Stimulated activated CD8-positive, alpha-beta memory T cell treated with anti-CD3 and anti-CD28 coated beads, Interleukin-4, amount 100 ng/mL, for 48 hours (primary cell): ENCODE data around the gene SAMD10.
"Not testable (repeated sequence)": the region's sequence is repeated elsewhere in the genome, so short reads cannot be mapped to it uniquely, and the experiment has no call there.

Experiments
- DNase-seq: peaks from one replicate; pipeline ENCODE4 v3.0.0-alpha.2; 2020

SAMD10 gene

DNA sequence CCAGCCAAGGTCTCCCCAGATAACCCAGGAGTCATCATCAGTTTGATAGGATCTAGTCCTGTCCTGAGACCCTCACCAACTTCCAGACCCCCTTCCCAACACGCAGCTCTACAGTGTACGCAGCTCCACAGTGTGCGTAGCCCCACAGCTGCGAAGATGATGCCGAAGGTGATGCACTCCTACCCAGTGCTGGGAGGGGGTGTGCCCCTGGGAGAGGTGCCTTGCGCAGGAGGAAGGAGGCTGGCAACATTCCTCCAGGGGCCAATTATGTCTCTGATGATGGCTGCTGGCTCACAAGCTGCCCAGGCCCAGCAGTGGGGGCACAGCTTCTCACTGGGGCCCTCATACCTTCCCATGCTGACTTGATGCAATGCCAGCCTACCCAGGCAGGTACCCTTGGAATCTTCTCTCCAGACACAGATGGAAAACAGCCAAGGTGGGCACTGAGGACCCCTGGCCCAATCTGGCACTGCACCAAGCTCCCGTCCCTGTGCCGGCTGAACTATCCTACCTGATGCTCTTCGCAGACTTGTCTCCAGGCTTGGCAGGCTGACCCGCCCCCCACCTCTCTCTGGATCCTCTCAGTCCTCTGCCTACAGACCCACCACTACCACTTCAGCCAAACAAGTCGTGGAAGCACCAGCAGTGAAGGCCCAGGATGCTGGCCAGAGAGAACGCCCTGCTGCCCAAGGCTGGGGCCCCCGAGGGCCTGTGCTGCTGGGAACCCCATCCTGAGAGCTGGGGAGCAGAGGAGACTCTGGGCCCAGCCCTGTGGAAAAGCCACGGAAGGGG lies 11.1 kb downstream of the SAMD10 start:
- DNase-seq = no peak

DNA sequence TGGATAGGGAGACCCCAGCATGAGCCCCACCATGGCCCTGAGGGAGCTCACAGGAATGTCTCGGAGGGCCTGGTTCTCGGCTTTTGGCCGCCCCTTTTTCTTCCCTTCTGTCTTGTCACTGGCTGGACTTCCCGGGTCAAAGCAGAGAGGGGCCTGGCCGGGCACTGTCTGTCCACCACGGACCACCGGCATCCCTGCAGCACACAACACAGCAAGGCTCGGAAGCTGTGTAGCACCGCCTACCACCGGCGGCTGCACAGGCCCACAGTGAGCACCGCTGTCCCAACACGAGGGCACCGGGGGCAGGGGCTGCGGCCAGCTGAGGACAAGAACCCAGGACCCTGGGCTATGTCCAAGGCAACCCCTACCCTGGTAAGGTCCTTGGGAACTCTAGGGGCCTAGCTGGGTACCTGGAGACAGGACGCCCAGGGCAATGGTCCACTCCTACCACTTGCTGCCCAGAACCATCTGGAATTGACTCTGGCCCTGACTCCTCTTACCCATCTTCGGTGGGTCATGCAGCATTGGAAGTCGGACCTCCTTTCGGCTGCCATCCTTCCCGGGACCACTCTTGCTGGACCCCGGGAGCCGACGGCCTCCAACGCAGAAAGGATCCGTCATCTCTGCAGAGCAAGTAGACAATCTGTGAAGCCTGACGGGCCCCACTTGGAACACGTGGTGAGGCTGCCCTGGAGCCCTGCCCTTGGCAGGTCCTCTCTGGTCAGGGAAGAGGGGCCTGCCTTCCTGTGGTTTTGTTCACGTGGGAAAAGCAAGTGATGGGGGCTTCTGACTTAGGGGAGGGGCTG lies 11.9 kb downstream of the SAMD10 start:
- no peak for DNase-seq

DNA sequence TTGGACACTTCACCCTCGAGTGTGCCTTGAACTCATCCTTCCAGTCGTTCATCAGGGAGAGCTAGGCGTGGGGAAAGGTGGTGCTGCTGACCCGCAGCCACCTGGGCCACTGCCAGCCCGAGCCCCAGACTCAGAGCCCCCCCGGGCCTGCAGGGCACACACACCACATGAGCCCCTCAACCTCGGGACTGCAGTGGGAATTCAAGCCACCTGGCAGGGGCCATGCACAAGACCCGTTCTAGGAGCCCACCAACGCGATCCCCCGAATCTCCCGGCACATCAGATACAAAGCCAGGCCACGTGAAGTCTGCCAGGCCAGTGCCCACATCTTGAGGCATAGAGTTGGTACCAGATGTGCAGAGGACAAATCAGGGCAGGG lies 12.5 kb downstream of the SAMD10 start:
- no peak for DNase-seq

DNA sequence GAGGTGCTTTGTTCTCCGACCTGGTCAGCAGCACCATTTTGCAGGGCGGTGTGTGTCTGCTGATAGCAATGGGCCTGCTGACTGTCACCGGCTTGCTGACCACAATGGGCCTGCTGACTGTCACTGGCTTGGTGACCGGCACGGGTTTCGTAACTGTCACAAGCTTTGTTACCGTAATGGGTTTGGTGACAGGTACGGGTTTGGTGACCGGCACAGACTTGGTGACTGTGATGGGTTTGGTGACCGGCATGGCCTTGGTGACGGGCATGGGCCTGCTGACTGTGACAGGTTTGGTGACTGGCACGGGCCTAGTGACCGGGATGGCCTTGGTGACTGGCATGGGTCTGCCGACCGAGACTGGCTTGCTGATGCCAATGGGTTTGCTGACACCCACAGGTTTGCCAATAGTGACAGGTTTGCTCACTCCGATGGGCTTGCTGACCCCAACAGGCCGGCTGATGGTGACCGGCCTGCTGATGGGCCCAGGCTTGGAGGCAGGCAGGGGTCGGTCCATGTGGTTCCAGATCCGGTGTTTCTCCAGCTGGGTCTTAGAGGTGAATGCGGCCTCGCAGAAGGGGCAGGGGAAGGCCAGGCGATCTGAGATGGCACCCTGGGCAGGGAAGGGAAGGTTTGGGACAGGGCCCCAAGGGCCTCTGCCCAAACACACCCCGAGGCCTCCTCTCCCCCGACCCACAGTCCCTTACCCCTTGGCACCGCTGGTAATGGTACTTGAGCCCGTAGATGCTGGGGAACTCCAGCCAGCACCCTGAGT lies 13.1 kb downstream of the SAMD10 start:
- no peak for DNase-seq

DNA sequence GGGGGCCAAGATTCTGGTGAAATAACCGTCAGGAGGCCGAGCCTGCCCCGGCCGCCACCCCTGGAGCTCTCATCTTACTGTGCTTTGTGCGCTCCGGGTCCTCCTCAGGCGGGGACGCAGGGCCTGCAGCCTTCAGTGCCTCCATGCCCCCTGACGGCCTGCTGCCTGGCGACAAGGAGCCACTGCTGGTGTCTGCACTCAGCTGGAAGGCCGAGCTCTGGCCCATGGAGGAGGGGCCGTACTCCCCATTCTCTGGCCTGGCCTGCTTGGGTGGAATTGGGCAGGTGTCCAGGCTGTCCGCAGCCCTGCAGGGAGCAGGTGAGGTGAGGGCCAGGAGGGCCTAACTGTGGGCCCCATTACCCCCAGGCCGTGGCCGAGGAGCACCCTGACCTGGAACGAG lies 15.0 kb downstream of the SAMD10 start:
- no peak for DNase-seq

DNA sequence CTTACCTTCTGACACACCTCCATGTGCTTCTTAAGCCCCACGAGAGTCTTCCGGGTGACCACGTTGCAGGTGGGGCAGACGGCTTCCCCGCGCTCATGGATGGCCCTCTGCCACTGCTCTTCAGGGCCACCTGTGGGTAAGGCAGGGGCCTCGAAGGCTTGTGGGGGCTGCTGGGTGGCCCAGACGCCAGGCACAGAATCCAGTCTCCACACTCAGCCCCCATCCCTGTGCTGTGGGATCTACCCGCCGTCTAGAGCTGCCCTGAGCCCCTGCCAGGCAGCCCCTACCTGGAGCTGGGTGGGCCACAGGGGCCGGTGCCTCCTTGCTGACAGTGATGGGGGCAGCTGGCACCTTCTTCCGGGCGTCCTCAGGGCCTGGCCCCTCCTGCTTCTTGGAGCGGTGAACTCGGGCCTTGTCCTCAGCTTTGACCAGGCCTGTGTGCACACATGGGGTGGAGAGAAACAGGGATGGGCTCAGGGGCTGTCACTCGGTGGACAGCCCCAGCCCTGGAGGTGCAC lies 15.6 kb downstream of the SAMD10 start:
- DNase-seq = no peak

DNA sequence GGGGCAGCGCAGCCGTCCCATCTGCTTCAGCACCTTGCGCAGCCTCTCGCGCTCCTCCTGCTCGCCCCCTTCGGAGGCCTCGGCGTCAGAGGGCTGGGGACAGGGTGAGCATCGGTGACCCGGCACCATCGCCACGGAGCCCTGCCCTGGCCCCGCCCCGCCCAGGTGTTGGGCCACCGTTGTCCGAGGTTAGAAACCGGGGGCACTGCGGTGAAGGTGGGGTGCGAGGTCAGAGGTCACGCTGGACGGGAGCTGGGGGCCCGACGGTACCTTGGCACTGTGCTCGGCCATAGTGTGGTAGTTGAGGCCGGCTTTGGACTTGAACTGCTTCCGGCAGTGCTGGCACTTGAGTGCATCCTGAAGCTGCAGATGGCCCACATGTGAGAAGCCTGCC lies 16.1 kb downstream of the SAMD10 start:
- DNase-seq = no peak

DNA sequence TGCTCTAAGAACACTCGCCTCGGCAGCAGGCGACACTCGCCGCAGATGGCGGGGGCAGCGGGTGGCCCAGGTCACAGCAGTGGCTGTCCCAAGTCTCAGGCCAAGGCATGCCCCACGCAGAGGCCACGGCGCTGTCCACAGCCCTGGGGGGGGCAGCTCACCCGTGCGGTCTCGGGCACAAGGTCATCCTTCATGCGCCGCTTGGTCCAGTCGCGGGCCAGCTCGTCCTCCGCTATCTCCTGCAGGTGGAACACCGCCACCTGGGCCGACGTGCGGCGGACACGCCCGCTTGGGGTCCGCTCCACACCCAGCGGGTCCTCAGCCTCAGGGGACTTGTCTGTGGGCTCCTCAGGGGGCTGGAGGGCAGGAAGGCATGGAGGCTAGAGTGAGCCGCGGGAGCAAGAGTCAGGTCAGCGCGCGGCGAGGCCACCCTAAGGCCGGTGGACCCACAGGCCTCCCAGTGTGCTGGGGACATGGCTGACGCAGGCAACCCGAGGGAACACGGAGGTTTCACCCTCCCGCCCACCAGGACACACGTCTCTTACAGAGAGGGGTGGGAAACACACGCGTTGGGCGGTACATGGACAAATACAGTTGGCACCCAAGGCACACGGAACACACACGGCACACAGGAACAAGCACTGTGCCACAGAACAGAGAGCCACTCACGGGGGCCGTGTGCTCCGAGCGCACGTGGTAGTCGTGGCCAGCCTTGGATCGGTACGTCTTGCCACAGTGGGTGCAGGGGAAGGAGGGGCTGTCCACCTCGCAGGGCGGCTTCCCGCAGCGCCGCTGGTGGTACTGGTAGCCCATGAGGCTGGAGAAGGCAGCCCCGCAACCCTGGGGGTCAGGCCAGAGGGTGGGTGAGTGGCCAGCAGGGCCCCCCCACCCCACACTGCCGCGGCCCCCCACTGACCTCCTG lies 16.8 kb downstream of the SAMD10 start:
- DNase-seq = no peak

DNA sequence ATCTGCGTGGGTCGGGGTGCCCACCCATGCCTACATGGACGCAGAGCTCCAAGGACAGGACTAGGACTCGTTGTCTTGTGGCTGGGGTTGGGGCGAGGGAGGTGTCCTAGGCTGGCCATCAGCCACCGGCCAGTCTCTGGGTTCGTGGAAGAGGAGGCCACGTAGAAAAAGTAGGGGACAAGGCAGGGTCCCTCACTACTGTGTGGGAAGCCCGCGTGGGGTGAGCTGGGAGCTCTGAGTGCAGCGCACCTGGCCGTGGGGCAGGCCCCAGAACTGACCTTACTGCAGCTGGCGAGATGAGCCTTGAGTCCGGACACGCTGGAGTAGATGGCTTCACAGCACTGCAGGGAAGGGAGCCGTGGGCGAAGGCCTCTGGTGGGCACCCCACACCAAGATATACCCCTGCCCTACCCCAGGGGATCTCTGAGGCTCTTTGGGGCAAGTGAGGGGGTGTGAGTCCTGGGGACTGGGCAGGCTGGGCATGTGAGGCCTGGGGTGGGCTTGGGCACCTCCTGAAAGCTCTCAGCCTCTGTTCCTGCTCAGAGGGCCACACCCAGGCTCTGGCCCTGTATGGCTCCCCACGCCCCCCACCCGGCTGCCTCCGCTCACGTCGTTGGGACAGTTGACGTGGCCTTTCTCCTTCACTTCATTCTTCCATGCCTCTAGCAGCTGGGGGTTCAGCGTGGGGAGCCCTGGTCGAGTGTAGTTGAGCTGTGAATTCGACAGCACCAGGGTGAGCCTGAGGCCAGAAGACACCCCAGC lies 17.6 kb downstream of the SAMD10 start:
- DNase-seq = no peak

DNA sequence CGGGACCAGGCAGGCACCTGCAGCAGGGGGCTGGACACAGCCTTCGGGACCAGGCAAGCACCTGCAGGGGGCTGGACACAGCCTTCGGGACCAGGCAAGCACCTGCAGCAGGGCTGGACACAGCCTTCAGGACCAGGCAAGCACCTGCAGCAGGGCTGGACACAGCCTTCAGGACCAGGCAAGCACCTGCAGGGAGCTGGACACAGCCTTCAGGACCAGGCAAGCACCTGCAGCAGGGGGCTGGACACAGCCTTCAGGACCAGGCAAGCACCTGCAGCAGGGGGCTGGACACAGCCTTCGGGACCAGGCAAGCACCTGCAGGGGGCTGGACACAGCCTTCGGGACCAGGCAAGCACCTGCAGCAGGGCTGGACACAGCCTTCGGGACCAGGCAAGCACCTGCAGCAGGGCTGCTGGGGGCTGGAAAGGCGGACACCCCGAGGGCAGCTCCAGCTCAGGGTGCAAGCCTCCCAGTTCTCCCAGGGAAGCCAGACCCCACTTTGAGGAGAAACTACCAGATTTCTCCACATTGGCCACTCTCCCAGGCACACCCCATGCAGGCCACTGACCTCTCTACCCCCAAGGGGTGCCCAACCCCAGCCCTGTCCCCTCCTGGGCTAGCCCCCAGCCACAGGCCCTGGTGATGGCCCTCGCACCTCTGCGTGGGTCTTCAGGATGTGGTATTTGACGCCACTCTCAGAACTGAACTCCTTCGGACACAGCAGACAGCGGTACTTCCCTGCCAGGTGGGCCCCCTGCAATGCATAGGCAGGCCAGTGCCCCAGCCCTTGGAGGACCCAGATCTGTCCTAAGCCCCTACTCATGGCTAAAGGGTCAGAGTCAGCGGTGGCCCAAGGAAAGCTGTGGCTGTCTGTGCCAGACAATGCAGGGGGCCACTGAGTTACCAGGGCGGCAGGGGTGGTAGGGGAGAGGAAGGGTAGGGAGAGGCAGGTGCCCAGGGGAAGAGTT lies 18.5 kb downstream of the SAMD10 start:
- not testable (repeated sequence) for DNase-seq

DNA sequence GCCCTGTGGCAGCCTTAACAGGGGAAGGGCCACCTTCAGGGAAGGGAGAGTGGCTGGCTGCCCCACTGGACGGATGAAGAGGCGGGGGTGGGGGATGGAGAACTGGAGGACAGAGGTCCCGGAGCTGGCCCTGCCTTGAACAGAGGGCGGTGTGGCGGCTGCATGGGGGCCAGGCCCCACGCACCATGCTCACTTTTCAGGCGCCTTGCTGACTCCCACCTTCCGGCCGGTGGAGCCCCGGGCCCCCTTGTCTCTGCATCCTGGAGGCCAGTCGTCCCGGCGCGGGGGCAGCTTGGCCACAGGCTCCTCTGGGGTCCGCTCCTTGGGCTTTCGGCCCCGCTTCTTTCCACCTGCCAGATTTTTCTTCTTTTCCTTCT lies 19.8 kb downstream of the SAMD10 start:
- no peak for DNase-seq

DNA sequence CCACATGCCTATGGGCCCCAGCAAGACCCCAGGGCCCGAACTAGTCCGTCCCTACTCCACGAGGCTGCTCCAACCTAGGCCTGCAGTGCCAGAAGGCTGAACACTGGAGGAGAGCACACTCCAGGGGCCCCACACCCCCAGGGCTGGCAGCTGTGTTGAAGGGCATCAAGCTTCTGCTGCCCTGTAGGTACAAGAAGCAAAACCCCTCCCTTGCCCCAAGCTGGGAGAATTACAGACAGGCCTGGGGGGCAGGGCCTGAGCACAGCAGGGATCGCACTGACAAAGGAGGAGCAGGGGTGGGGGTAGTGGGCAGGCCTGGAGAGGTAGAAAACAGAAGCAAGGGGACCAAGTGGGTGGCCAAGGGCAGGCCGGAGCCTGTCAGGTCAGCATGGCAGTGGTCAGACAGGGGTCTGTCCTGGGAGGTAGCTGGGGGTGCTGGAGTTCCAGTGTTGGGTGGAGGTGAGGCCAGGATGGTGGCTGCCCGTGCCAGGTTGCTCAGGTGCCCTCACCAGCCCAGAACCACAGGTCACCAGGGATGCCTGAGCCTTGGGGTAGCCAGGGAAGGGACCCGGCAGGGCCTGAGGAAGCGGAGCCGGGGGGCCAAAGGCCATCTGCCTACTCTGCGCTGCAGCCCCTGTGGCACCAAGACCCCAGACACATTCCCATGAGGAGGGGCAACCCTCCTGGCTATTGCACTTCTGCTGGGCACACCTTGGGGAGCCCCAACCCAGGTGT lies 20.3 kb downstream of the SAMD10 start:
- DNase-seq = no peak

DNA sequence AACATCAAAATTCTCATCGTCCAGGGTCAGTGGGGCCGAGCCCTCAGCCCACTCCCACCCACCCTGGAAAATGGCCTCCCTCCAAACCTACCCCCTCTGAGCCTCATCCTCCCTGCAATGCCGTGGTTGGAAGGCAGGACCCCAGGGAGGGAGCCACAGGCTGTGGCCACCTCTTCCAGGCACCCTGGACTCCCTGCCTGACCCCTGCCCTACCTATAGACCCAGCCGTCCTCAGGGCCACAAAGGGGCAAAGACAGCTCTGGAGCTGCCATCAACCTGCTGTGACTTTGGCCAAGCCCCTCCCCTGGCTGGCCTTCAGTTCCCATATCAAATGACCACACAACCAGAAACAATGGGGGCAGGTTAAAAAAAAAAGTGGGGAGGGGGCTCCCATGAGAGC lies 21.0 kb downstream of the SAMD10 start:
- no peak for DNase-seq

DNA sequence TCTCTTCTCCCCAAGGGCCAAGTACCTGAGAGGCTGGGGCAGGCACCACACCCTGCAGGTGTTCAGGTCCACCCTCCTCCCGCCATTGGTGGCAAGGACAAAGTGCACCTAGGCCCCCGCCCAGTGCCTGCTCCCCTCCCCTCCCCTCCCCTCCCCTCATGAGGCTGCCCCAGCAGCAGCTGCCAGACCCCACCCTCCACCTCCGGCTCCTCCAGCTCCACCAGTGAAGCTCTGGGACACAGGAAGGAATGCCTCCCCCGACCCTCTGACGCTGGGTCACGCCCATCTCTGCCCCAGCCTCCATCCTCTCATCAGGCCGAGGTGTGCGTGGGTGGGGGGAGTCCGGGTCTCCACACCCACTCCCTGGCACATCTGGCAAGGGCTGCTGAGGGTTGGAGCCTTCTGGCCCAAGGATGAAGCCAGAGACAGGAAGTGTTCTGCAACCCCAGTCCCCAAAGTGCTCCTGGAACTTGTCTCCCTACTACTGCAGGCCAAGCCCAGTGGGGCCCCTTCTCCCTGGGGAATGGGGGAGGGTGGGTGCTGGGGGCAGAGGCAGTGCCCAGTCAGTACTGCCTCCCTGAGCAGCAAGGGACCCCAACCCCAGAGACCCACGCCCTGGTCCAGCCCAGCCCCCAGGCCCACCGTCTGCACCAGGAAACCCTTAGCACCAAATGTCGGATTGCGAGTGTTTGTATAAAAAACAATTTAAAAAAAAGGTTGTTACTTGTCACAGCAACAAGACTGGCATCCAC lies 21.6 kb downstream of the SAMD10 start:
- peak; percentile 66 for DNase-seq

DNA sequence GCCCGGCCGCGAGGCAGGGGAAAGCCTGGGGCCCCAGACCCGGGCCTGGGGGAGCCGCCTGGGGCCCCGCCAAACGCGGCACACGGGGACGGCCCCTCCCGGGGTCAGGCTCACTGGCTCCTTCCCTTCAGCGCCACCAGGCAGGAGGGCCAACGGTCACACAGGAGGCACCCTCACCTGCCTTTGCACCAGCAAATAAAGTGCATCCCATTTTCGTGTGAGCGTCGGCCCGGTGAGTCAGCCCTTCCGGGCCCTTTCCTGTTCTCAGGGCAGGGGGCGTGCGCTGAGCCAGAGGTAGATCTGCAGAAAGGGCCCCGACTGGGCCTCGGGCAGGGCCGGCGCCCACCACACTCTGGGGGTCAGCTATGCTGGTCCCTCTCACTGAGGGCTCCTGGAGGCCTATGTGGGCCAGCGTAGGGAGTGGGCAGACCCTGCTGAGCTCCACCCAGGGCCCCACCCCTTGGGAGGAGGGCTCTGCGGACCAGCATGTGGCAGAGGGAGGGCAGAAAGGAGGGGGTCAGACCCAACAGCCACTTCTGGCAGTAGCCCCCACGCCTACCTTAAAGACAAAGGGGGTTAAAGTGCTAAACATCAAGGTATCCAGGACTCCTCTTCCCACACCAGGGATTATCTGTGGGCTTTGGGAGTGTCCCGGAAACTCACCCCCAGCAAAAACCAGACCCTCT lies 22.3 kb downstream of the SAMD10 start:
- peak; percentile 80 for DNase-seq

DNA sequence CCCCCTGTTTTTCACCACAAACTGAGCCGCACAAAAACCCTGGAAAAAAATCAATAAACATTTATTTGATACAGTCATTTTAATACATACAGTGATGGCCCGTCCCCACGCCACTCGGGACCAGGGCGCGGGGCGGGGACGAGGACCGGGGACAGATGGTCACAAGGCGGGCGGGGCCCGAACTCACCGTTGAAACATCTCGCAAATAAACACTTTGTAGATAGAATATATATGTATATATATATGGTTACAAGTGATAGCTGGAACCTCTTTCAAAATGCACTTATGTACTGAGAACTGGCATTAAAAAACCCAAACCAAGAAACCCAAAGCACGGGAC lies 22.8 kb downstream of the SAMD10 start:
- no peak for DNase-seq

DNA sequence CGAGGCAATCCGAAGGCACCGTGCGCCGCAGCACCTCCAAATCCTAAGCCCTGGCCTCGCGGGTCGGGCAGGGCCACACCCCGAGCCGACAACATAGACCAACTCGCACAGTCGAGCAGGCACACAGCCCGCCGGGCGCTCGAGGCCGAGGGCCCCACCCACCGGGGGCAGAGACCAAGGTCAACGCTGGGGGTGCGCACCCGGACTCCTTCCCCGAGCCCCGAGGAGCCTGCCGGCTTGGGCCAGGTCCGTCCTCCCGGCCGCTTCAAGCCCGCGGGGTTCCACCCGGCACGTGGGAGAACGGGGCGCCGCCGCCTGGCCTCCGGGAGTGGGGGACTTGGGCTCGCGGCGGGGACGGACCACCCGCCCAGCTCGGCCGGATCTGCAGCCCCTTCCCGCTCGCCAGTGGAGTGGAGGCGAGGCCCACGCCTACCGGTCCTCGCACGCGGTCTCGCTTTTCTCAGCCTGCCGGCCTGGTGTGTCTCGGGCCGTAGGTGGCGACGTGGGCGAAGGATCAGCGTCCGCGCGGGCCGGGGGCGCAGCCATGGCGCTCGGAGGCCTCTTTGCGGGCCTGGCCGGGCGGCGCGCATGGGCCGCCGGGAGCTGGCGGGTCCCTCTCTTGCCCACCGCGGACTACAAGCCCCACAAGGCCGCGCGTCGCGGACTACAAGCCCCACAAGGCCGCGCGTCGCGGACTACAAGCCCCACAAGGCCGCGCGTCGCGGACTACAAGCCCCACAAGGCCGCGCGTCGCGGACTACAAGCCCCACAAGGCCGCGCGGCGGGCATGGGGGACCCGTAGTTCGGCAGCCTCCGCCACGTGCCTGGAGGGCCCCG lies 23.4 kb downstream of the SAMD10 start, which contains the start of gene UCKL1:
UCKL1 (minus strand) TSS at position 590 of the 837 bp plus-strand sequence; CDS start at position 546, 44 bp downstream.
- DNase-seq = peak; percentile 91
